HepG2 (cell line): ENCODE results near the gene TLE1.
A peak's percentile ranks its signal among the peaks of the same experiment; 100 is the strongest.

Experiments
- ATF3 ChIP-seq: sonication (generic); formaldehyde crosslinking; IDR thresholded peaks from 2 replicates; pipeline ENCODE4 v1.4.0; 2020; ENCODE audit warnings: missing genetic modification reagents
- CBX5 ChIP-seq: sonication (generic); formaldehyde crosslinking; IDR thresholded peaks from 2 replicates; pipeline ENCODE4 v1.4.0; 2020; ENCODE audit warnings: missing genetic modification reagents, borderline replicate concordance
- CTCF ChIP-seq: sonication (generic); formaldehyde crosslinking; IDR thresholded peaks from 2 replicates; pipeline ENCODE4 v1.5.0; 2020; ENCODE audit warnings: mild to moderate bottlenecking, missing genetic modification reagents, moderate library complexity
- PRPF4 ChIP-seq: fragments of 200-400 bp; formaldehyde crosslinking; IDR thresholded peaks from 2 replicates; pipeline ENCODE4 v1.6.1; 2016; ENCODE audit warnings: low read length, low read depth; ENCODE audit not compliant: poor library complexity, severe bottlenecking
- SKIL ChIP-seq: sonication (generic); formaldehyde crosslinking; IDR thresholded peaks from 2 replicates; pipeline ENCODE4 v1.8.0; 2022; ENCODE audit warnings: missing genetic modification reagents, mild to moderate bottlenecking, moderate library complexity, borderline replicate concordance
- SPEN ChIP-seq: sonication (generic); formaldehyde crosslinking; IDR thresholded peaks from 2 replicates; pipeline ENCODE4 v1.5.1; 2020; ENCODE audit warnings: low read depth, mild to moderate bottlenecking, missing genetic modification reagents
- ZNF383 ChIP-seq: sonication (generic); formaldehyde crosslinking; IDR thresholded peaks from 2 replicates; pipeline ENCODE4 v1.4.0; 2020; ENCODE audit warnings: missing genetic modification reagents, mild to moderate bottlenecking, borderline replicate concordance
- ZNF510 ChIP-seq: sonication (generic); formaldehyde crosslinking; IDR thresholded peaks from 2 replicates; pipeline ENCODE4 v1.4.0; 2020; ENCODE audit warnings: low read depth, mild to moderate bottlenecking, missing genetic modification reagents

GRCh38 chr9:81628897-81629296, 60.5 kb downstream of the TLE1 start:
- TF ChIP-seq ZNF510 (no peak), ZNF383 (CRISPR knock-in tag) (no peak), CTCF (CRISPR knock-in tag) (no peak), CBX5 (CRISPR knock-in tag) (no peak), PRPF4 (no peak), SKIL (CRISPR knock-in tag) (no peak), SPEN (CRISPR knock-in tag) (no peak), ATF3 (CRISPR knock-in tag) (peak; percentile 63; the same call in 1 of the 2 replicates)
